Superior temporal gyrus (tissue), 1 donor: ENCODE data around the gene TM4SF5.
"Not testable (repeated sequence)": the region's sequence is repeated elsewhere in the genome, so short reads cannot be mapped to it uniquely, and the experiment has no call there.

Experiments used
- DNase-seq: peaks from one replicate; pipeline ENCODE4 v3.0.0-alpha.2; 2016; ENCODE audit errors: extremely low spot score

TM4SF5 gene

GRCh38 chr17:4789951-4790704, 18.4 kb downstream of the TM4SF5 start:
- peak; percentile 84 for DNase-seq

DNA sequence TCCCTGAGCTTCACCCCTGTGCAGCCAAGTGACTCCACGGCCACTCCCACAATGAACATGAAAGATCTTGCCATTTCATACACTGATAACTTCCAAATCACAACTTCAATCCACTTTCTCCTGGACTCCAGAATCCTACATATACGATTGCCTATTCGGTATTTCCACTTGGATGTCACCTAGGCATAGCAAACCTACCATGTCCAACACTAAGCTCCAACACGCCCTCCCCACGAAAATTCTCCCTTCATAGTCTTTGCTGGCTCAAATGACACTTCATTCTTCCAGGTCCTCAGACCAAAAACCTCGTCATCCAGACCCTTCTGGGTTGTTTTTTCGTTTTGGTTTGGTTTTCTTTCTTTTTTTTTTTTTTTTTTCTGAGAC, 19.0 kb downstream of the TM4SF5 start:
- no peak for DNase-seq

- no peak for DNase-seq
Observed at GRCh38 chr17:4795168-4795567, 23.5 kb downstream of the TM4SF5 start.

GRCh38 chr17:4796552-4796920, 24.9 kb downstream of the TM4SF5 start:
- DNase-seq = no peak

- DNase-seq = no peak
Observed at GRCh38 chr17:4800462-4801196, 28.9 kb downstream of the TM4SF5 start.

DNA sequence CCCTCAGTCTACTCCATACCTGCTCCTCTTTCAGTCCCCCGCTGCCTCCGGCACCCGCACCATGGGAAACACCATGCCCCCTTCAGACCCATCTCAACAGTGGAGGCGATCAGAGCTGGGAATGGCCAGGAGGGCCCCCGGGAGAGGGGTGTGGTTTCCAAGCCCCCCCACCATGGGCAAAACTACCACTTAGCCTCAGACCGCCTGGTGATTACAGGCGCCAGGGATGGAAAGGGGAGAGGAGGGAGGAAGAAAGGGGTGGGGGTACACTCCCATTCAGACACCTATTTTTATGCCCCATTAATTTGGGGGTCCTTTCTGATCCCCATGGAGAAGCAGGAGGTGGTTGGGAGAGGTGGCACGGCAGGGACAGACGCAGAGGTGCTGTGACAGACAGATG, 30.5 kb downstream of the TM4SF5 start, which contains the start of gene C17orf114:
C17orf114 (minus strand) TSS at position 101 of the 400 bp plus-strand sequence.
- DNase-seq = no peak

DNA sequence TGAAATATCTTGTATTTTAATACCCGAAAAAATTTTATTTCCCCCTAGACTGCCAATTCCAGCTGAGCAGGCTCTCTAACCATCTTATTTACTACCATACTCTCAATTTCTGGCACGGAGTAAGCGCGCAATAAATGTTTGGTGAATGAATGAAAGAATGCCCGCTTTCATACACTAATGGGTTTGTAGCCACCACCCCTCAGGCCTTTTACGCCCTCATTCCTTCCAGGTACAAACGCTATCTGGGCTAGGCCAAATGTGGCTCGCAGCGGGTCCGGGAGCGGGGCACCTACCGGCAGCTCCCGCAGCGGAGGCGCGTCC, 34.7 kb downstream of the TM4SF5 start:
- DNase-seq = peak; percentile 16

- peak; percentile 66 for DNase-seq
Observed at GRCh38 chr17:4806777-4807604, 35.3 kb downstream of the TM4SF5 start, which contains the start of gene PLD2. PLD2 (plus strand) TSS chr17:4807152; CDS start chr17:4807773, 621 bp downstream.

DNA sequence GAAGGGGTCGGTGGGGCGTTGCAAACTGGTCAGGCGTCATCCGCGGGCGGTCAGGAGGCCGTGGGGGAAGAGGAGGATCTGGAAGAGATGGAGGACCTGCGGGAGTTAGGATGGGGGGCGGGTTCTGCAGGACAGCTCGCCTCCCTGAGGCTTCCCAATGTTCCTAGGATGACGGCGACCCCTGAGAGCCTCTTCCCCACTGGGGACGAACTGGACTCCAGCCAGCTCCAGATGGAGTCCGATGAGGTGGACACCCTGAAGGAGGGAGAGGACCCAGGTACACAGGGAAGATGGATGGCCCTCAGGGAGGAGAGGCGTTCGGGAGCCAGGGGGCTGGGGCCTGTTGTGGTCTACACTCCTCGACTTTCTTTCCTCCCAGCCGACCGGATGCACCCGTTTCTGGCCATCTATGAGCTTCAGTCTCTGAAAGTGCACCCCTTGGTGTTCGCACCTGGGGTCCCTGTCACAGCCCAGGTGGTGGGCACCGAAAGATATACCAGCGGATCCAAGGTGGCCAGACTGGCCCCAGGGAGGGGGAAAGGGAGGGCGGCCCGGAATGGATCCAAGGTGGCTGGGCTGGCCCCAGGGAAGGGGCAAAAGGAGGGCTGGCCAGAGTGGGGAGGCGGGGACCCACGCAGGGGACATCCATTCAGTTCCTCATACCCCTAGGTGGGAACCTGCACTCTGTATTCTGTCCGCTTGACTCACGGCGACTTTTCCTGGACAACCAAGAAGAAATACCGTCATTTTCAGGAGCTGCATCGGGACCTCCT, 36.1 kb downstream of the TM4SF5 start:
- no peak for DNase-seq

DNA sequence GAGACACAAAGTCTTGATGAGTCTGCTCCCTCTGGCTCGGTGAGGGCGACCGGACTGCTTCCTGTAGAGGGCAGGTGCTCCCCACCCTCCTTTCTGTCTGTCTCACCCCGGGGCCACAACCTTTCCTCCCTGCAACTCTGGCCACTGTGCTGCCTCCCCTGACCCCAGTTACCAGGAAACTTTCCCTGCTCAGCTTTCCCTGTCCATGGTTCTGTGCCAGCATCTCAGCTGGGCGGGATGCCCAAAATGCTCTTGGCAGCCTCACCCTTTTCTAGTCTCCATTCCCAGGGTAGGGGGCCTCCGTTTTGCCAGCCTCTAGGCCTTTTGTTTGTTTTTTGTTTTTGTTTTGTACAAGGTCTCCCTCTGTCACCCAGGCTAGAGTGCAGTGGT, 36.7 kb downstream of the TM4SF5 start:
- peak; percentile 58 for DNase-seq

- DNase-seq = no peak
Observed at GRCh38 chr17:4810696-4811290, 39.1 kb downstream of the TM4SF5 start.

DNA sequence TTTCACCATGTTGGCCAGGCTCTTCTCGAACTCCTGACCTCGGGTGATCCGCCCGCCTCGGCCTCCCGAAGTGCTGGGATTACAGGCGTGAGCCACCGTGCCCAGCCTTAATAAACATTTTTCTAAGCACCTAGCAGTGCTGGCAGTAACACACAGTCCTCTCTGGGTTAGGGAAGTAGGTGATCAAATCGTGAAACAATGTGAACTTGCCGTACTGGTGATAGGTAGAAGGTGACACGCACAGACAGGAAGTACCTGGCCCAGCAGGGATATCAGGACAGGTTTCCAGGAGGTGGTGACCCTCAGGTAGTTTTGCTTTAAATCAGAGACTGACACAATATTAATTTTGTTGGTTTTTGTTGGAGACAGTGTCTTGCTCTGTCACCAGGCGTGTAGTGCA, 39.8 kb downstream of the TM4SF5 start:
- no peak for DNase-seq

DNA sequence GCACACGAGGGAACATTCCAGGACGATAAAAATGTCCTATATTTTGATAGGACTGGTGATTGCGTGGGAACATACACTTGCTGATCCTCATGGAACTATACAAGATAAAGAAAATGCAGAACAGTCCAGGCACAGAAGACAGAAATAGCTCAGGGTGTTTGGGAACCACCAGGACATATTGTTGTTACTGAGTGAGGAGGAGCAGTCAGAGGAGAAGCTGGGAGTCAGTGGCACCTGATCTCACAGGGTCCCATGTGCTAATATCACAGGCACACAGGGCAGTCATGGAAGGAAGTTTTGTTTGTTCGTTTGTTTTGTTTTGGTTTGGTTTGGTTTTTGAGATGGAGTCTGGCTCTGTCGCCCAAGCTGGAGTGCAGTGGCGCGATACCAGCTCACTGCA, 41.0 kb downstream of the TM4SF5 start:
- DNase-seq = no peak

- DNase-seq = no peak
Observed at GRCh38 chr17:4815043-4815675, 43.5 kb downstream of the TM4SF5 start.

DNA sequence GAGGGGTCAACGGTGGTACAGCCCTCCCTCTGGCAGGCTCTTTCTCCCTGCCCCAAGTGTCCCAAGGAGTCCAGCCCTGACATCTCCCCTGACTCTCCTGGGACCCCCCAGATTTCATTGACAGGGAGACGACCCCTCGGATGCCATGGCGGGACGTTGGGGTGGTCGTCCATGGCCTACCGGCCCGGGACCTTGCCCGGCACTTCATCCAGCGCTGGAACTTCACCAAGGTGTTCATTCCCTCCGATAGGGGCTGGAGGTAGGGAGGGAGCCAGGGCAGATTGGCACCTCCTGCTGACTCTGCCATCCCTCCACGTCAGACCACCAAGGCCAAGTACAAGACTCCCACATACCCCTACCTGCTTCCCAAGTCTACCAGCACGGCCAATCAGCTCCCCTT, 45.1 kb downstream of the TM4SF5 start:
- DNase-seq = no peak

DNA sequence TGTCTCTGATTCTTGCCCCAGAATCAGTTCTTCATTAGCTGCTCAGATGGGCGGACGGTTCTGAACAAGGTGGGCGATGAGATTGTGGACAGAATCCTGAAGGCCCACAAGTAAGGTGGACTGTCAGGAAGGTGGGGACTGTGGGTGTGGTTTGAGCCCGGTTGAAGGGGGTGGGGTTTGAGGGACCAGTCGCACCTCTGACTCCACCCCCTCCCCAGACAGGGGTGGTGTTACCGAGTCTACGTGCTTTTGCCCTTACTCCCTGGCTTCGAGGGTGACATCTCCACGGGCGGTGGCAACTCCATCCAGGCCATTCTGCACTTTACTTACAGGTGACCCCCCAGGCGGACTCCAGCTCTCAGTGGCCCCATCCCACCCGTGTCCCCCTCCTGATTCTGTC, 46.6 kb downstream of the TM4SF5 start:
- DNase-seq = no peak

DNA sequence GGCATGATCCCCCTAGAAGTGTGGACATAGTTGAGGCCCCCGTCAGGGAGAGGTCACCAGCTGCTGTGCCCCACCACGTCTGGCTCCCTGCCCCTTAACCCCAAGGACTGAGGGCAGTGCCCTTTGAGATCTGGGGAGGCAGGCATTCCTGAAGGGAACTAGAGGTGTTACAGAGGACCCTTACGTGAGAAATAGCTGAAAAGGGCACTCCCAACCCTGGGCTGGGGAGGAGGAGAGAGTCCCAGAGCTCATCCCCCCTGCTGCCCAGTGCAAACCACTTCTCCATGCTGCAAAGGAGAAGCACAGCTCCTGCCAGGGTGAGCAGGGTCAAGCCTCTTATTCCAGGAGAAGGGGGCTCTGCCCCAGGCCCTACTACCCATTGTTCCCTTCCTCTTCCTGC, 51.1 kb downstream of the TM4SF5 start:
- no peak for DNase-seq

GRCh38 chr17:4823373-4824089, 51.8 kb downstream of the TM4SF5 start:
- DNase-seq = no peak

- no peak for DNase-seq
Observed at GRCh38 chr17:4827399-4827798, 55.7 kb downstream of the TM4SF5 start.

- DNase-seq = not testable (repeated sequence)
Observed at GRCh38 chr17:4832829-4833177, 61.1 kb downstream of the TM4SF5 start.
